ENCODE measurements around the gene SNAP25.

Gene SNAP25

DNA sequence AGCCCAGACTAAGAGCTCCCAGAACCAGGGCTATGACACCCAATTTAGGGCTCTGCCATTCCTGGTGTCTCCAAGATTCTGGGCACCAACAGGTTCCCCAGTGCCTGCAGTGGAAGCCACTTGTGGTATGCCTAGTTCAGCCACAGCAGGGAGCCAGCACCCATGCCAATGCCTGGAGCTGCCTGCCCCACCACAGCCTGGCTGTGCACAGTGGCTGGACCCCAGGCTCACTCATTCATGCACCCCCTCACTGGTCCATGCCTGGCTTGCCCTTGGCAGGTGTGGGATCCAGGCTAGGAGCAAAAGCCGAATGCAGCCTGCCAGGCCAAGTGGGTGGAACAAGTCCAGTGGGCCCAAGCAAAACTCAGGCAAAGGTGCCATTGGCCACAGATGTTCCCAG is 123.5 kb downstream of the SNAP25 start:
- Histone ChIP-seq H3K27ac (ENCODE audit: low read depth, low read length) (no peak overlapping the region), H3K36me3 (ENCODE audit: control insufficient read depth in 5 of 5, insufficient read depth in 5 of 5, low read length in 5 of 5) (no peaks in the 10 kb centered on the region), H3K4me3 (ENCODE audit: low read depth in 1 of 5, low read length in 5 of 5) (no peak overlapping the region), H3K9ac (ENCODE audit: low read length in 5 of 5) (no peak overlapping the region), H3K27me3 (ENCODE audit: control insufficient read depth in 5 of 5, insufficient read depth in 4 of 5, low read length in 5 of 5) (no peaks in the 10 kb centered on the region), H3K4me1 (ENCODE audit: control insufficient read depth in 5 of 5, insufficient read depth in 5 of 5, low read length in 5 of 5) (peaks cover 0 to 5% (median 0%) of the 10 kb centered on the region in 5 donors), H3K9me3 (ENCODE audit: control insufficient read depth in 5 of 5, low read length in 5 of 5) (no peaks in the 10 kb centered on the region)

DNA sequence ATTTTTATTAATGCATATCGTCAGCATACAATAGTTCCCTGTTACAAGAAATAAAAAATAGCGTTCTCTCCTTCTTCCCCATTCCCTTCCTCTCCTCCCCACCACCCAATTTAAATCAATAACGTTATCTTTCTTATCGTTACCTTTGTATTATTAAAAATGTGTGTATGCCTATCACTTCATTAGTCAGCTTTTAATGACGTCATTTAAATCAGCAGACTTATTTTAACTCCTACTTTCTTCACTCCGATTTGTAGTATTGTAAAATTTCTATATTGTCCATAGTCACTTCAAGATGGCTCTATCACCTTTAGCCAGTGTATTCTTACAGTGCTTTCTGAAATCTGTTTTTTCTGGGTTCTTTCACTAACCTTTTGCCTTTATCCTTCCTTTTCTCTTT is 126.3 kb downstream of the SNAP25 start:
- peaks cover 0 to 9% (median 0%) of the 10 kb centered on the region in 5 donors for H3K4me1 ChIP-seq (ENCODE audit: control insufficient read depth in 5 of 5, insufficient read depth in 5 of 5, low read length in 5 of 5)
- no peak overlapping the region for H3K4me3 ChIP-seq (ENCODE audit: low read depth in 1 of 5, low read length in 5 of 5)
- no peaks in the 10 kb centered on the region for H3K27me3 ChIP-seq (ENCODE audit: control insufficient read depth in 5 of 5, insufficient read depth in 4 of 5, low read length in 5 of 5)
- no peak overlapping the region for H3K27ac ChIP-seq (ENCODE audit: low read depth, low read length)
- H3K9ac ChIP-seq (ENCODE audit: low read length in 5 of 5), result no peak overlapping the region
- no peaks in the 10 kb centered on the region for H3K36me3 ChIP-seq (ENCODE audit: control insufficient read depth in 5 of 5, insufficient read depth in 5 of 5, low read length in 5 of 5)
- no peaks in the 10 kb centered on the region for H3K9me3 ChIP-seq (ENCODE audit: control insufficient read depth in 5 of 5, low read length in 5 of 5)

DNA sequence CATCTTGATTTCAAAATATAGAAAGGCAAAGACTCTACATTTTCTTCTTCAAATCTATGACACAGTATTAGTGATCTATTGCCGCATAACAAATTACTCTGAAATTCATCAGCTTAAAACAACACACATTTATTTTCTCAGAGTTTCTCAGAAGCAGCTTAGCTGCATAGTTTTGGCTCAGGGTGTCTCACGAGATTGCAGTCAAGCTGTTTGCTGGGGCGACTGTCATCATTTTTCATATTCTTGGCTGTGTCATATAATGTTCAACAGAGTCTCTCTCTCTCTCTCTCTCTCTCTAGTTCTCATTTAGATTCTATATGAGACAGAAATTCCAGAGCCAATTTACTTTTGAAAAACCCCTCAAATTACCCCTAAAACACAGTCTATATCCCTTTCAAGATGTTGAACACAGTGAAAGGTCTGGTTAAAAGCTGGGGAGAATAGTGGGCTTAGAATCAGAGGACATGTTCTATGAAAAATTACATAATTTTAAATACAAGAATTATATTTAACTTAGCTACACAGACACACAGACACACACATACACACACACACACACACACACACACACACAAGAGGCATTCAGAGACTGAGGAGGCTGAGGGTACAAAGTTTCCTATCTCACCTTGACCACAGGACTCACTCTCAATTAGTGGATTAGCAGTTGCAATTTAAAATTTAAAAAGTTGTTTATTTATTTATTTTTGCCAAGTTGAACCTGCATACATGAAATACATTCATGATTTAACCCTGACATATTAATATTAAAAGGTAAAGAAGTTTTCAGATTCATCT is 128.7 kb downstream of the SNAP25 start:
- no peaks in the 10 kb centered on the region for H3K27me3 ChIP-seq (ENCODE audit: control insufficient read depth in 5 of 5, insufficient read depth in 4 of 5, low read length in 5 of 5)
- peaks cover 0 to 21% (median 15%) of the 10 kb centered on the region in 5 donors for H3K4me1 ChIP-seq (ENCODE audit: control insufficient read depth in 5 of 5, insufficient read depth in 5 of 5, low read length in 5 of 5)
- no peaks in the 10 kb centered on the region for H3K9me3 ChIP-seq (ENCODE audit: control insufficient read depth in 5 of 5, low read length in 5 of 5)
- no peak overlapping the region for H3K9ac ChIP-seq (ENCODE audit: low read length in 5 of 5)
- no peaks in the 10 kb centered on the region for H3K36me3 ChIP-seq (ENCODE audit: control insufficient read depth in 5 of 5, insufficient read depth in 5 of 5, low read length in 5 of 5)
- H3K4me3 ChIP-seq (ENCODE audit: low read depth in 1 of 5, low read length in 5 of 5), result no peak overlapping the region
- H3K27ac ChIP-seq (ENCODE audit: low read depth, low read length), result no peak overlapping the region

DNA sequence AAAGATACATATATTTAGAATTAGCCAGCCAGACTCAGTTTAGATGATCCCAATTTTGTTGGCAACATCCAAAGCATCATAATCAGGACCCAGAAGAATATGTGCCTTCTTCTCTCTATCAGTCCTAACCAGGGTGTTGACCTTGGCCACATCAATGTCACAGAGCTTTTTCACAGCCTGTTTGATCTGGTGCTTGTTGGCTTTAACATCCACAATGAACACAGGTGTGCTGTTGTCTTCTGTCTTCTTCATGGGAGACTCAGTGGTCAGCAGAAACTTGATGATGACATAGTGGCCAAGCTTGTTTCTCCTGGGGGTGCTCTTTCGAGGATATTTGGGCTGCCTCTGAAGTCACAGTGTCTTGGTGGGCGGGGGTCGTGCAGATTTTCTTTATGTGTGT is 130.5 kb downstream of the SNAP25 start:
- no peak overlapping the region for H3K4me3 ChIP-seq (ENCODE audit: low read depth in 1 of 5, low read length in 5 of 5)
- H3K36me3 ChIP-seq (ENCODE audit: control insufficient read depth in 5 of 5, insufficient read depth in 5 of 5, low read length in 5 of 5), result no peaks in the 10 kb centered on the region
- H3K4me1 ChIP-seq (ENCODE audit: control insufficient read depth in 5 of 5, insufficient read depth in 5 of 5, low read length in 5 of 5), result peaks cover 0 to 36% (median 28%) of the 10 kb centered on the region in 5 donors
- no peaks in the 10 kb centered on the region for H3K9me3 ChIP-seq (ENCODE audit: control insufficient read depth in 5 of 5, low read length in 5 of 5)
- H3K9ac ChIP-seq (ENCODE audit: low read length in 5 of 5), result no peak overlapping the region
- H3K27ac ChIP-seq (ENCODE audit: low read depth, low read length), result no peak overlapping the region
- no peaks in the 10 kb centered on the region for H3K27me3 ChIP-seq (ENCODE audit: control insufficient read depth in 5 of 5, insufficient read depth in 4 of 5, low read length in 5 of 5)

DNA sequence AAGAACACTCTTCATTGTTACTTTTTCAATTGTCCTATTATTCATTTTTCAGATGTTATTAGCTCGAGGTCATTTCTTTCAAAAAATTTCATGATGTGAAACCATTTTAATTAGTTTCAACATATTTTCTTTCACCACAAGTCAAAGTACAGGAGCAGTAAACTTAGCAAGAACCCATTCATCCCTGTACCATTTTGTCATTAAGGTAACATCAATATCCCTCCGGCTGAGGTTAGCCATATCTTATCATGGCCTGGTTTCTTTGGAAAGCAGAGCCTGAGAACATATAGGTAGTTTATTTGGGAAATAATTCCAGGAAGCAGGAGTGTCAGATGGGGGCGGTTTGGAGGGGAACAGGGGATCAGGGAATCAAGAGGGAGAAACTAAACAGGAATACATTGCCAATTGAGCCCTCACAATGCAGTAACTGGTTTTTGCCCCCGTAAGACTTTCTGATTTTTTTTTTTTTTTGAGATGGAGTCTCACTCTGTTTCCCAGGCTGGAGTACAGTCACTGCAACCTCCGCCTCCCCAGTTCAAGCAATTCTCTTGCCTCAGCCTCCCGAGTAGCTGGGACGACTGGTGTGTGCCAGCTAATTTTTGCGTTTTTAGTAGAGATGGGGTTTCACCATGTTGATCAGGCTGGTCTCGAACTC is 131.7 kb downstream of the SNAP25 start:
- no peak overlapping the region for H3K27ac ChIP-seq (ENCODE audit: low read depth, low read length)
- peak overlapping the region in 1 of 5 donors; percentile 11 for H3K9ac ChIP-seq (ENCODE audit: low read length in 5 of 5)
- H3K4me1 ChIP-seq (ENCODE audit: control insufficient read depth in 5 of 5, insufficient read depth in 5 of 5, low read length in 5 of 5), result peaks cover 0 to 38% (median 30%) of the 10 kb centered on the region in 5 donors
- no peaks in the 10 kb centered on the region for H3K9me3 ChIP-seq (ENCODE audit: control insufficient read depth in 5 of 5, low read length in 5 of 5)
- no peaks in the 10 kb centered on the region for H3K27me3 ChIP-seq (ENCODE audit: control insufficient read depth in 5 of 5, insufficient read depth in 4 of 5, low read length in 5 of 5)
- H3K4me3 ChIP-seq (ENCODE audit: low read depth in 1 of 5, low read length in 5 of 5), result no peak overlapping the region
- no peaks in the 10 kb centered on the region for H3K36me3 ChIP-seq (ENCODE audit: control insufficient read depth in 5 of 5, insufficient read depth in 5 of 5, low read length in 5 of 5)

DNA sequence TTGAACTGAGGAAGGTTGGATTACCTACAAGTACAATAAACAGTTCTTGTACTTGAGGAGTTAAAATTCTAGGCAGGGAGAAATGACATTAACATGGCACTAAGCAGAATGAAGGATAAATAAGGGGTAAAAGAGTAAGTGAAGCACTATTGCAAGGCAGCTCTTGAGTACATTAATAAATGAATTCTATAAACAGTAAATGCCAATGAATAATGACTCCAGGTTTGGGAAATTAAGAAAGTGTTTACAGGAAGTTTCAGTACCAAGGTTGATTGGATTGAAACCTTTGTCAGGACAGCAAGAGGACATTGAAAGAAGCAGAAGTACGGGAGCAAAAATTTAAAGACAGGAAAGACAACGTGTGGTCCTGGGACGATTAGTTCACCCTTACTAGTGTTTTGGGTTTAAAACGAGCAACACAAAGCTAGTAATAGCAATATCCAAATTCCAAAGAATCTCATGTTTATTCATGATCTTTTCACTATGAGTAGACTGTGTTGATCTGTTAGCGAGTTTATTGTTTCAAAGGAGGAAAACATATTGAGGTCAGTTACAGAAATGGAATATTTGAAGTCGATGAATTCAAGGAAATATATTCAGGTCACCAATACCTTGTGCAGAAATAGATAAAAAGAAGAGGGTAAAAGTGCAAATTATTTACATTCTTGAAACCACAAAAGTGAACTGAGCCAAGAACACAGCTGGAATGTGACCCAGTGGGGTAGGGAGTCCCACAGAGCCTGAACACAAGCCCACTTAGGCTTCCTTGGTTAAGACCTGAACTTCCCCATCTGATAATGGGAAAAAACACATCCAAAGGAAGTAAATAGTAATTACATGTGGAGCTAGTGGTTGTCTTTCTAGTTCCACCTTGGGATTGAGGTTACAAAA is 134.5 kb downstream of the SNAP25 start:
- Histone ChIP-seq H3K4me1 (ENCODE audit: control insufficient read depth in 5 of 5, insufficient read depth in 5 of 5, low read length in 5 of 5) (peaks cover 0 to 38% (median 27%) of the 10 kb centered on the region in 5 donors), H3K27me3 (ENCODE audit: control insufficient read depth in 5 of 5, insufficient read depth in 4 of 5, low read length in 5 of 5) (no peaks in the 10 kb centered on the region), H3K4me3 (ENCODE audit: low read depth in 1 of 5, low read length in 5 of 5) (no peak overlapping the region), H3K9ac (ENCODE audit: low read length in 5 of 5) (no peak overlapping the region), H3K27ac (ENCODE audit: low read depth, low read length) (peak overlapping the region; percentile 88), H3K36me3 (ENCODE audit: control insufficient read depth in 5 of 5, insufficient read depth in 5 of 5, low read length in 5 of 5) (no peaks in the 10 kb centered on the region), H3K9me3 (ENCODE audit: control insufficient read depth in 5 of 5, low read length in 5 of 5) (peaks cover 0 to 3% (median 0%) of the 10 kb centered on the region in 5 donors)

DNA sequence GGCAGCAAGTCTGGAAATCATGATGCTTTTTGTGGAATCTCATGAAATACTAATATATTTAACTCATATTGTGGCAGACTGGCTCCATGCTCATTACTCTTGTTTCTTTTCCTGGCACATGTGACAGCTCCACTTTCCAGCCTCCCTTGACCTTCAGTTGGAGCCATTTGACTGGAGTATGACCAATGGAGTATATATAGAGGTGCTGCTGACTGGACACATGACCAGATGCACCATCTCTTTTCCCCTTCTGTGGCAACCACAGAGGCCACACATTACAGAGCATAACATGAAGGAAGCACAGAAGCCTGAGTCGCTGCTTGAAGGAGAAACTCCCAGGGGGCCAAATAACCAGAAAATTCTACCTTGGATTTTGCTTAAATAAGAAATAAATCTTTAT is 138.0 kb downstream of the SNAP25 start:
- no peaks in the 10 kb centered on the region for H3K27me3 ChIP-seq (ENCODE audit: control insufficient read depth in 5 of 5, insufficient read depth in 4 of 5, low read length in 5 of 5)
- H3K36me3 ChIP-seq (ENCODE audit: control insufficient read depth in 5 of 5, insufficient read depth in 5 of 5, low read length in 5 of 5), result no peaks in the 10 kb centered on the region
- peaks cover 0 to 26% (median 22%) of the 10 kb centered on the region in 5 donors for H3K4me1 ChIP-seq (ENCODE audit: control insufficient read depth in 5 of 5, insufficient read depth in 5 of 5, low read length in 5 of 5)
- H3K4me3 ChIP-seq (ENCODE audit: low read depth in 1 of 5, low read length in 5 of 5), result no peak overlapping the region
- peaks cover 0 to 3% (median 0%) of the 10 kb centered on the region in 5 donors for H3K9me3 ChIP-seq (ENCODE audit: control insufficient read depth in 5 of 5, low read length in 5 of 5)
- H3K9ac ChIP-seq (ENCODE audit: low read length in 5 of 5), result no peak overlapping the region
- no peak overlapping the region for H3K27ac ChIP-seq (ENCODE audit: low read depth, low read length)

Data from subcutaneous abdominal adipose tissue (tissue), 5 donors.